ENCODE measurements around the gene TEX2. TPM values are rescaled to one million over a fixed set of nuclear protein-coding genes. Genes with fewer than 3 reads are reported as not detected.
A peak's percentile ranks its signal among the peaks of the same experiment; 100 is the strongest.

The TEX2 gene
- total and polyA plus RNA-seq, 9 of the 15 experiments (the other 6 are each of a cell fraction or from before 2014, with no cell fraction given) = 4.1 to 27.6 (median 19.3) TPM

- TF ChIP-seq, protein P1, sequence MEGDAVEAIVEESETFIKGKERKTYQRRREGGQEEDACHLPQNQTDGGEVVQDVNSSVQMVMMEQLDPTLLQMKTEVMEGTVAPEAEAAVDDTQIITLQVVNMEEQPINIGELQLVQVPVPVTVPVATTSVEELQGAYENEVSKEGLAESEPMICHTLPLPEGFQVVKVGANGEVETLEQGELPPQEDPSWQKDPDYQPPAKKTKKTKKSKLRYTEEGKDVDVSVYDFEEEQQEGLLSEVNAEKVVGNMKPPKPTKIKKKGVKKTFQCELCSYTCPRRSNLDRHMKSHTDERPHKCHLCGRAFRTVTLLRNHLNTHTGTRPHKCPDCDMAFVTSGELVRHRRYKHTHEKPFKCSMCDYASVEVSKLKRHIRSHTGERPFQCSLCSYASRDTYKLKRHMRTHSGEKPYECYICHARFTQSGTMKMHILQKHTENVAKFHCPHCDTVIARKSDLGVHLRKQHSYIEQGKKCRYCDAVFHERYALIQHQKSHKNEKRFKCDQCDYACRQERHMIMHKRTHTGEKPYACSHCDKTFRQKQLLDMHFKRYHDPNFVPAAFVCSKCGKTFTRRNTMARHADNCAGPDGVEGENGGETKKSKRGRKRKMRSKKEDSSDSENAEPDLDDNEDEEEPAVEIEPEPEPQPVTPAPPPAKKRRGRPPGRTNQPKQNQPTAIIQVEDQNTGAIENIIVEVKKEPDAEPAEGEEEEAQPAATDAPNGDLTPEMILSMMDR (IDR thresholded peaks at IDR 0.05 in 2 of 3, conservative IDR thresholded peaks at IDR 0.05 in 1 of 3; ENCODE audit: insufficient read depth in 2 of 3, low read depth in 1 of 3, low read length in 3 of 3) = peak; percentile 4 to 45 (median 42); a peak in 2 of 6 replicates
- peak in 1 of 2 experiments; percentile 60; a peak in 1 of 4 replicates for TF ChIP-seq TBL1XR1 (IDR thresholded peaks at IDR 0.05; ENCODE audit: low read length in 2 of 2)
- no peak for TF ChIP-seq ZNF583 (CRISPR knock-in tag; IDR thresholded peaks at IDR 0.05)
- TF ChIP-seq CBX5 (IDR thresholded peaks at IDR 0.05; ENCODE audit: borderline replicate concordance, low read depth) = no peak
- TF ChIP-seq ELK1 (CRISPR knock-in tag; IDR thresholded peaks at IDR 0.05) = no peak
- peak; percentile 85 for TF ChIP-seq NCOR1 (IDR thresholded peaks at IDR 0.05)
- no peak for TF ChIP-seq XRCC3 (IDR thresholded peaks at IDR 0.05)
- TF ChIP-seq, protein P2, sequence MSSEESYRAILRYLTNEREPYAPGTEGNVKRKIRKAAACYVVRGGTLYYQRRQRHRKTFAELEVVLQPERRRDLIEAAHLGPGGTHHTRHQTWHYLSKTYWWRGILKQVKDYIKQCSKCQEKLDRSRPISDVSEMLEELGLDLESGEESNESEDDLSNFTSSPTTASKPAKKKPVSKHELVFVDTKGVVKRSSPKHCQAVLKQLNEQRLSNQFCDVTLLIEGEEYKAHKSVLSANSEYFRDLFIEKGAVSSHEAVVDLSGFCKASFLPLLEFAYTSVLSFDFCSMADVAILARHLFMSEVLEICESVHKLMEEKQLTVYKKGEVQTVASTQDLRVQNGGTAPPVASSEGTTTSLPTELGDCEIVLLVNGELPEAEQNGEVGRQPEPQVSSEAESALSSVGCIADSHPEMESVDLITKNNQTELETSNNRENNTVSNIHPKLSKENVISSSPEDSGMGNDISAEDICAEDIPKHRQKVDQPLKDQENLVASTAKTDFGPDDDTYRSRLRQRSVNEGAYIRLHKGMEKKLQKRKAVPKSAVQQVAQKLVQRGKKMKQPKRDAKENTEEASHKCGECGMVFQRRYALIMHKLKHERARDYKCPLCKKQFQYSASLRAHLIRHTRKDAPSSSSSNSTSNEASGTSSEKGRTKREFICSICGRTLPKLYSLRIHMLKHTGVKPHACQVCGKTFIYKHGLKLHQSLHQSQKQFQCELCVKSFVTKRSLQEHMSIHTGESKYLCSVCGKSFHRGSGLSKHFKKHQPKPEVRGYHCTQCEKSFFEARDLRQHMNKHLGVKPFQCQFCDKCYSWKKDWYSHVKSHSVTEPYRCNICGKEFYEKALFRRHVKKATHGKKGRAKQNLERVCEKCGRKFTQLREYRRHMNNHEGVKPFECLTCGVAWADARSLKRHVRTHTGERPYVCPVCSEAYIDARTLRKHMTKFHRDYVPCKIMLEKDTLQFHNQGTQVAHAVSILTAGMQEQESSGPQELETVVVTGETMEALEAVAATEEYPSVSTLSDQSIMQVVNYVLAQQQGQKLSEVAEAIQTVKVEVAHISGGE (CRISPR knock-in tag; IDR thresholded peaks at IDR 0.05) = no peak
- TF ChIP-seq ERF (CRISPR knock-in tag; IDR thresholded peaks at IDR 0.05) = no peak
- no peak for TF ChIP-seq ZNF347 (CRISPR knock-in tag; IDR thresholded peaks at IDR 0.05; ENCODE audit: low read depth)
- TF ChIP-seq CXXC5 (CRISPR knock-in tag; IDR thresholded peaks at IDR 0.05) = peak; percentile 74
- 0 out of 4 replicates have a peak, but pooled peaks of 1 of the 2 experiments have one; percentile 45 for TF ChIP-seq MAZ (CRISPR knock-in tag; conservative IDR thresholded peaks at IDR 0.05 in 1 of 2, IDR thresholded peaks at IDR 0.05 in 1 of 2)
- no peak for TF ChIP-seq HSF4 (CRISPR knock-in tag; IDR thresholded peaks at IDR 0.05; ENCODE audit: borderline replicate concordance)
- TF ChIP-seq CREB1 (IDR thresholded peaks at IDR 0.05) = no peak
- TF ChIP-seq CREB1 (CRISPR knock-in tag; IDR thresholded peaks at IDR 0.05) = peak; percentile 40; the same call in 1 of the 2 replicates
- TF ChIP-seq TCF7 (IDR thresholded peaks at IDR 0.05; ENCODE audit: borderline replicate concordance) = no peak
- TF ChIP-seq ZBTB8A (IDR thresholded peaks at IDR 0.05; ENCODE audit: partially characterized antibody) = no peak
- TF ChIP-seq ZFP91 (CRISPR knock-in tag; IDR thresholded peaks at IDR 0.05) = no peak
- no peak for TF ChIP-seq NR4A1 (CRISPR knock-in tag; IDR thresholded peaks at IDR 0.05)
- no peak for TF ChIP-seq NR4A1 (tag; IDR thresholded peaks at IDR 0.05)
Measured at GRCh38 chr17:64213995-64214811, 48.9 kb downstream of the TEX2 start (continued).
